Neural progenitor cell (in vitro differentiated cells): Measurements from ENCODE around the gene SCGB2A2.

Experiments used
- EZH2 ChIP-seq: fragments of 200-600 bp; sonication (generic); IDR thresholded peaks from 2 replicates; pipeline ENCODE4 v1.6.1; 2017; ENCODE audit warnings: antibody characterized with exemption, mild to moderate bottlenecking, moderate library complexity
- EZH2phosphoT487 ChIP-seq: fragments of 200-600 bp; sonication (generic); IDR thresholded peaks from 2 replicates; pipeline ENCODE4 v1.6.1; 2017; ENCODE audit warnings: antibody characterized with exemption
- TF ChIP-seq, protein P1 (sequence below): fragments of 200-600 bp; sonication (generic); IDR thresholded peaks from 2 replicates; pipeline ENCODE4 v1.5.1; 2017; ENCODE audit warnings: antibody characterized with exemption, mild to moderate bottlenecking

- TF ChIP-seq, protein P1, sequence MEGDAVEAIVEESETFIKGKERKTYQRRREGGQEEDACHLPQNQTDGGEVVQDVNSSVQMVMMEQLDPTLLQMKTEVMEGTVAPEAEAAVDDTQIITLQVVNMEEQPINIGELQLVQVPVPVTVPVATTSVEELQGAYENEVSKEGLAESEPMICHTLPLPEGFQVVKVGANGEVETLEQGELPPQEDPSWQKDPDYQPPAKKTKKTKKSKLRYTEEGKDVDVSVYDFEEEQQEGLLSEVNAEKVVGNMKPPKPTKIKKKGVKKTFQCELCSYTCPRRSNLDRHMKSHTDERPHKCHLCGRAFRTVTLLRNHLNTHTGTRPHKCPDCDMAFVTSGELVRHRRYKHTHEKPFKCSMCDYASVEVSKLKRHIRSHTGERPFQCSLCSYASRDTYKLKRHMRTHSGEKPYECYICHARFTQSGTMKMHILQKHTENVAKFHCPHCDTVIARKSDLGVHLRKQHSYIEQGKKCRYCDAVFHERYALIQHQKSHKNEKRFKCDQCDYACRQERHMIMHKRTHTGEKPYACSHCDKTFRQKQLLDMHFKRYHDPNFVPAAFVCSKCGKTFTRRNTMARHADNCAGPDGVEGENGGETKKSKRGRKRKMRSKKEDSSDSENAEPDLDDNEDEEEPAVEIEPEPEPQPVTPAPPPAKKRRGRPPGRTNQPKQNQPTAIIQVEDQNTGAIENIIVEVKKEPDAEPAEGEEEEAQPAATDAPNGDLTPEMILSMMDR: no peak
- TF ChIP-seq EZH2 (no peak), EZH2phosphoT487 (no peak)
These were observed 48.5 kb upstream of the SCGB2A2 start for GRCh38 chr11:62221498-62221897.
